ENCODE data around the gene ZNF652.

The ZNF652 gene

GRCh38 chr17:49258394-49258793 is 103.7 kb downstream of the ZNF652 start:
- no peak for DNase-seq

- DNase-seq, result no peak
These were observed 106.9 kb downstream of the ZNF652 start for GRCh38 chr17:49255125-49255524.

- no peak for DNase-seq
These were observed 108.0 kb downstream of the ZNF652 start for GRCh38 chr17:49254066-49254465.

- no peak for DNase-seq
These were observed 109.8 kb downstream of the ZNF652 start for GRCh38 chr17:49252148-49252695.

GRCh38 chr17:49249890-49250522 is 112.0 kb downstream of the ZNF652 start:
- DNase-seq, result no peak

GRCh38 chr17:49249292-49249794 is 112.7 kb downstream of the ZNF652 start:
- DNase-seq, result no peak

- no peak for DNase-seq
These were observed 114.1 kb downstream of the ZNF652 start for GRCh38 chr17:49247944-49248343.

- no peak for DNase-seq
These were observed 117.2 kb downstream of the ZNF652 start for GRCh38 chr17:49244839-49245238.

Measured in stimulated activated CD4-positive, alpha-beta T cell treated with anti-CD3 and anti-CD28 coated beads, Interleukin-15, amount 100 ng/mL, for 24 hours (primary cell).